ENCODE results near the gene SLC9A3. TPM values are rescaled to one million over a fixed set of nuclear protein-coding genes. Genes with fewer than 3 reads are reported as not detected.
"Not testable (repeated sequence)": the region's sequence is repeated elsewhere in the genome, so short reads cannot be mapped to it uniquely, and the experiment has no call there.

Gene SLC9A3
- total RNA-seq, 1 experiment from 2014 or later, result 3.1 TPM

- Histone ChIP-seq H3K36me3 (no peaks in the 10 kb centered on the region), H3K27me3 (replicated peaks) (peaks cover 41% of the 10 kb centered on the region), H3K27ac (no peak overlapping the region)
These were observed 14.6 kb downstream of the SLC9A3 start for GRCh38 chr5:509611-510185.

DNA sequence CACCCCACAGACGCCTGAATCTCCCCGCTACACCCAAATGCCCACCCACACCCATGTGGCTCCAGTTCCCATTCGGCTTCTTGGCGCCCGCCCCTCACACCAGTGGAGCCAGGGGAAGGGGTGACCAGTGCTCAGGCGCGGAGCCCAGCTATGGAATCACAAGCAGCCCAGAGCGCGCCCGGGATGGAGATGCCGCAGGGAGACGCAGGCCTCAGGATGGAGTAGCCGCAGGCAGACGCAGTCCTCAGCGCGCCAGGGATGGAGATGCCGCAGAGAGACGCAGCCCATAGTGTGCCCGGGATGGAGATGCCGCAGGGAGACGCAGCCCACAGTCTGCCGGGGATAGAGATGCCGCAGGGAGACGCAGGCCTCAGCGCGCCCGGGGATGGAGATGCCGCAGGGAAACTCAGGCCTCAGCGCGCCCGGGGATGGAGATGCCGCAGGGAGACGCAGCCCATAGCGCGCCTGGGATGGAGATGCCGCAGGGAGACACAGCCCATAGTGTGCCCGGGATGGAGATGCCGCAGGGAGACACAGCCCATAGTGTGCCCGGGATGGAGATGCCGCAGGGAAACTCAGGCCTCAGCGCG is 16.2 kb downstream of the SLC9A3 start:
- peaks cover 36% of the 10 kb centered on the region for H3K27me3 ChIP-seq (replicated peaks)
- H3K27ac ChIP-seq; H3K4me1 ChIP-seq (replicated peaks); DNase-seq (ENCODE audit: low read depth in 1 of 2, low spot score in 2 of 2); H3K9me3 ChIP-seq (replicated peaks); H3K36me3 ChIP-seq; H3K4me3 ChIP-seq: not testable (repeated sequence)

More at GRCh38 chr5:509611-510185, 14.6 kb downstream of the SLC9A3 start:
- no peaks in the 10 kb centered on the region for H3K4me1 ChIP-seq (replicated peaks)
- H3K4me3 ChIP-seq, result no peak overlapping the region
- no peaks in the 10 kb centered on the region for H3K9me3 ChIP-seq (replicated peaks)
- DNase-seq (ENCODE audit: low read depth in 1 of 2, low spot score in 2 of 2), result no peak

- DNase-seq (ENCODE audit: low read depth in 1 of 2, low spot score in 2 of 2), result no peak
- Histone ChIP-seq H3K27me3 (replicated peaks) (peaks cover 36% of the 10 kb centered on the region), H3K4me1 (replicated peaks) (no peaks in the 10 kb centered on the region), H3K36me3 (no peaks in the 10 kb centered on the region), H3K9me3 (replicated peaks) (no peaks in the 10 kb centered on the region), H3K4me3 (no peak overlapping the region), H3K27ac (no peak overlapping the region)
These were observed 18.2 kb downstream of the SLC9A3 start for GRCh38 chr5:505951-506525.

DNA sequence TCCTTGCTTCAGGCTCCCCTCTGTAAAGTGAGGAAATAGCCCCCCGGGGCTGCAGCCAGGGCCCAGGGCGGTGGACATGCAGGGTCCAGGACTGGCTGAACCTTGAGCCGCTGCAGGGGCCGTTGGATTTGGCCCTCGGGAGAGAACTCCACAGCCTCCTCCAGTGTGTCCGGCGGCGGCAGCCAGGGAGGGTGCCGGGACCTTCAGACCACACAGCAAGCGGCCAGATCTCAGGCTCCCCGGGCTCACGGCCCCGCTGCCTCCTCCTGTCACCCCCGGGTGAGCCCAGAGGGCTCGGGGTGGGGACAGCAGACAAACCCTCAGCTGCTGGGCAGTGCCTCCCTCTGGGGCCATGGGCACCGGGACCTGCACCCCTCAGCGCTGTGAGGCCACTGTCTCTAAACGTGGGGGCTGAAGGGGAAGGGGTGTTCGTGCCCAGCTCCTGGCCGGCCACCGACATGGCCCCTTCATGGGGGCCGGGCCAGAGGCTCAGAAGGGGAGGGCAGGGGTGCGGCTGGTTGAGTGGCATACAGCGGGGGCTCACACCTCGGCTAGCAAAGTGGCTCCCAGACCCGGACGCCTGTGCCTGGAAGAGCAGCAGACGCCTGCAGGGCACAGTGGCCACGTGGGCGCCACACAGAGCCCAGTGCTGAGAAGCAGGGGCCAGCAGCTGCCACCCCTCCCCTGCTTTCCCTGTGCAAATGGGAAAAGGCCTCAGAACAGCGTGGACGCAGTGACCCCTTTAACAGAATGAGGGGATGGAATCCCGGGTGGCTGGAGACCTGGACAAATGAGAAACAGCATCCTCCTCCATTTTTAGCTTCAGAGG is 19.7 kb downstream of the SLC9A3 start:
- no peaks in the 10 kb centered on the region for H3K9me3 ChIP-seq (replicated peaks)
- no peaks in the 10 kb centered on the region for H3K4me1 ChIP-seq (replicated peaks)
- no peak for DNase-seq (ENCODE audit: low read depth in 1 of 2, low spot score in 2 of 2)
- H3K36me3 ChIP-seq, result no peaks in the 10 kb centered on the region
- no peak overlapping the region for H3K27ac ChIP-seq
- peaks cover 38% of the 10 kb centered on the region for H3K27me3 ChIP-seq (replicated peaks)
- no peak overlapping the region for H3K4me3 ChIP-seq

DNA sequence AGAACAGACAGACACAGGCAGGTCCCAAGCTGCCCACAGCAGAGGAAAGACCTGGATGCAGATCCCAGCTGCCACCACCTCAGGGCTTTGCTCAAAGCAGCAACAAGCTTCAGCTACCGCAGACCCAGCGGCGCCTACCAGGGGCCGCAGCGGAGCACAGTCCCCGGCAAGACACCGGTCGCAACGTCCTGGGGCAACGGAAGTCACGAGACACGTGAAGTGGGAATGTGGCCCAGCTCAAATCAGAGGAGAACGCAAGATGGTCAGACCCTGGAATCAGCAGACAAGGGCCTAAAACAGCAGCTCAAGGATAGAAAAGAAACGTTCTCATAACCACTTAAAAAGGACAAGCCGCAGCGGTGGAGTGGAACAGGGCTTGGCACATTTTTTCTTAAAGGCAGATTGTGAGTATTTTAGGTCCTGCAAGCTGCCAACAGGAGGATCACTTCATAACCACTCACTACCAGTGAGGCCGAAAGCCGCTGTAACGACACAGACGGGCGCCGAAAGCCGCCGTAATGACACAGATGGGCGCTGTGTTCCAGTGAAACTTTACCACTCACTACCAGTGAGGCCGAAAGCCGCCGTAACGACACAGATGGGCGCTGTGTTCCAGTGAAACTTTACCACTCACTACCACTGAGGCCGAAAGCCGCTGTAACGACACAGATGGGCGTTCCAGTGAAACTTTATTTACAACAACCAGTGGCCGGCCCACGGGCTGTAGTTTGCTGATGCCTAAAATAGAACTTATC is 21.7 kb downstream of the SLC9A3 start:
- Histone ChIP-seq H3K27ac (no peak overlapping the region), H3K27me3 (replicated peaks) (peaks cover 55% of the 10 kb centered on the region), H3K9me3 (replicated peaks) (no peaks in the 10 kb centered on the region), H3K36me3 (no peaks in the 10 kb centered on the region), H3K4me1 (replicated peaks) (no peaks in the 10 kb centered on the region), H3K4me3 (no peak overlapping the region)
- DNase-seq (ENCODE audit: low read depth in 1 of 2, low spot score in 2 of 2), result no peak

- Histone ChIP-seq H3K36me3 (no peaks in the 10 kb centered on the region), H3K27me3 (replicated peaks) (peaks cover 60% of the 10 kb centered on the region), H3K4me3 (no peak overlapping the region), H3K27ac (no peak overlapping the region), H3K9me3 (replicated peaks) (no peaks in the 10 kb centered on the region), H3K4me1 (replicated peaks) (no peaks in the 10 kb centered on the region)
- no peak for DNase-seq (ENCODE audit: low read depth in 1 of 2, low spot score in 2 of 2)
These were observed 22.4 kb downstream of the SLC9A3 start for GRCh38 chr5:501831-502184.

GRCh38 chr5:501105-501830 is 23.0 kb downstream of the SLC9A3 start:
- H3K4me3 ChIP-seq, result no peak overlapping the region
- H3K9me3 ChIP-seq (replicated peaks), result no peaks in the 10 kb centered on the region
- no peak for DNase-seq (ENCODE audit: low read depth in 1 of 2, low spot score in 2 of 2)
- no peak overlapping the region for H3K27ac ChIP-seq
- no peaks in the 10 kb centered on the region for H3K4me1 ChIP-seq (replicated peaks)
- H3K27me3 ChIP-seq (replicated peaks), result peaks cover 63% of the 10 kb centered on the region
- no peaks in the 10 kb centered on the region for H3K36me3 ChIP-seq

DNA sequence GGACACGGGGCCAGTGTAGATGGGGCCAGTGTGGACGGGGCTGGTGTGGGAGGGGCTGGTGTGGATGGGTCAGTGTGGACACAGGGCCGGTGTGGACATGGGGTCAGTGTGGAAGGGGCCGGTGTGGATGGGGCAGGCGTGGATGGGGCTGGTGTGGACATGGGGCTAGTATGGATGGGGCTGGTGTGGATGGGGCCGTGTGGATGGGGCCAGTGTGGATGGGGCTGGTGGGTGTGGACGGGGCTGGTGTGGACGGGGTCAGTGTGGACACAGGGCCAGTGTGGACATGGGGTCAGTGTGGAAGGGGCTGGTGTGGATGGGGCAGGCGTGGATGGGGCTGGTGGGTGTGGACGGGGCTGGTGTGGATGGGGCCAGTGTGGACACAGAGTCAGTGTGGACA is 23.8 kb downstream of the SLC9A3 start:
- Histone ChIP-seq H3K4me3 (no peak overlapping the region), H3K9me3 (replicated peaks) (no peaks in the 10 kb centered on the region), H3K27ac (no peak overlapping the region), H3K27me3 (replicated peaks) (peaks cover 66% of the 10 kb centered on the region), H3K4me1 (replicated peaks) (no peaks in the 10 kb centered on the region), H3K36me3 (no peaks in the 10 kb centered on the region)
- DNase-seq (ENCODE audit: low read depth in 1 of 2, low spot score in 2 of 2), result no peak

DNA sequence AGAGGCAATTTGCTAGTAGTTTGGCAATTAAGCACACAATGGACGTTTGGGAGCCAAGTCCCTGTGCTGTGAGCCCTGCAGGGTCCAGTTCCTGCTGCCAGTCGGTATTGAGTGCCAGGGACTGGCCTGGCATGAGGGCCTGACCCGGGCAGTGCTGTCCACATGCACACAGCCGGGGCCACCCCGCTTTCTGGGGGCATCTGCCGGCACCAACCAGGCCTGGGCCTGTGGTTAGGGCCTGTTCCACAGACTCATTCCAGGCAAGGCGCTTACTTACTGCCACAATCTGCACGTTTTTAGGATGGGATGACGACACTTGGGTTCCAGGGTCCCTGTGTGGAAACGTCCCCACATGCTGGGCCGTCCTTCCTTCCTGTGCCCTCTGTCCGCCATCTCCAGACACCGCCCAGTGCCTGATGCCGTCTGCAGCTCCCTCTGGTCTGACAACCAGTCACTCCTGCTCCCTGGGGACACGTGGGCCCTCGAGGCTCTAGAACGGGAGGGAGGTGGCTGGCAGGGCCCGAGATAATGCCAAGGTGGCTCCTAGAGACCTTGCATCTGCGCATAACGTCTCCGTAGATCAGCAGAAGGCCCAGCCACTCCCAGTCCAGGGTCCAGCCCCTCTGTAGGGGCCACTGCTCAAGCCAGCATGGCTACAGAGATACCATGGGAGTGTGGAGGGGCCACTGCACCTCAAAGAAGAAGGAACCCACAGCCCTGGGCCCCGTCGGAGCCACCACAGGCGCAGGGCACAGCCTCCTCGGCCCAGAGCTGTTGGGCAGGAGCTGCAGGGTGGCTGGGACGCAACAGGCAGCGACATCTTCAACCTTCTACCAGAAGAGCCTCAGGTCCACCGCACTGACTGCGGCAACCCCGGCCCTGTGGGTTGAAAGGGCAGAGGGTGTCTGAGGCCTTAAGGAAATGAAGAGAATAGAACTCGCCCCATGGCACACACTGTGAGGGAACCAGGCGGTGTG is 24.7 kb downstream of the SLC9A3 start:
- no peak for DNase-seq (ENCODE audit: low read depth in 1 of 2, low spot score in 2 of 2)
- H3K4me3 ChIP-seq, result no peak overlapping the region
- H3K27me3 ChIP-seq (replicated peaks), result peaks cover 72% of the 10 kb centered on the region
- no peaks in the 10 kb centered on the region for H3K9me3 ChIP-seq (replicated peaks)
- no peak overlapping the region for H3K27ac ChIP-seq
- H3K36me3 ChIP-seq, result no peaks in the 10 kb centered on the region
- no peaks in the 10 kb centered on the region for H3K4me1 ChIP-seq (replicated peaks)

- Histone ChIP-seq H3K9me3 (replicated peaks) (no peaks in the 10 kb centered on the region), H3K4me3 (no peak overlapping the region), H3K27me3 (replicated peaks) (peaks cover 75% of the 10 kb centered on the region), H3K4me1 (replicated peaks) (no peaks in the 10 kb centered on the region), H3K27ac (no peak overlapping the region), H3K36me3 (no peaks in the 10 kb centered on the region)
- no peak for DNase-seq (ENCODE audit: low read depth in 1 of 2, low spot score in 2 of 2)
These were observed 26.3 kb downstream of the SLC9A3 start for GRCh38 chr5:497871-498509.

GRCh38 chr5:497090-497700 is 27.1 kb downstream of the SLC9A3 start:
- Histone ChIP-seq H3K4me3 (no peak overlapping the region), H3K9me3 (replicated peaks) (no peaks in the 10 kb centered on the region), H3K36me3 (no peaks in the 10 kb centered on the region), H3K27ac (no peak overlapping the region), H3K27me3 (replicated peaks) (peaks cover 78% of the 10 kb centered on the region), H3K4me1 (replicated peaks) (no peaks in the 10 kb centered on the region)
- DNase-seq (ENCODE audit: low read depth in 1 of 2, low spot score in 2 of 2), result no peak

DNA sequence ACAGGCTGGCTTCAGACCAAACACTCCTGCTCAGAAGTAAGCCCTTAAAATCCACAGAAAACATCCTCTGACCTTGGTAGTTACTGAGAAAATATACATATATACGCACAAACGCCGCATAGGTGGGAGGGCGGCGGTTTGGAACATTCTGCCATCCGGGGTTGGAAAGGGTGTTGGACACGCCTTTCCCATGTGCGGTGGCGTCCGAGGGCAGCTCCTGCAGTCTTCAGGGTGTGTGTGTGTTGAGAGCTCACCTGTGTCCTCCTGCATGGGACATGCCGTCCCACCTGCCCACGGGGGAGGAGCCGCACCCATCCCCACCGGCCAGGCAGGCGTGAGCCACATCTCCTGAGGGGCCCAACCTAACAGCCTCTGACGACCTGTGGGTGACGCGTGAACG is 28.2 kb downstream of the SLC9A3 start:
- no peak for DNase-seq (ENCODE audit: low read depth in 1 of 2, low spot score in 2 of 2)
- no peak overlapping the region for H3K4me3 ChIP-seq
- no peaks in the 10 kb centered on the region for H3K4me1 ChIP-seq (replicated peaks)
- no peak overlapping the region for H3K27ac ChIP-seq
- H3K27me3 ChIP-seq (replicated peaks), result peaks cover 66% of the 10 kb centered on the region
- H3K36me3 ChIP-seq, result no peaks in the 10 kb centered on the region
- H3K9me3 ChIP-seq (replicated peaks), result no peaks in the 10 kb centered on the region
